Hepatic stellate cell (primary cell): ENCODE data around the gene PHF13.
A peak's percentile ranks its signal among the peaks of the same experiment; 100 is the strongest.

Experiments
- DNase-seq: peaks from one replicate; pipeline ENCODE4 v3.0.0; 2011; ENCODE audit warnings: low spot score

PHF13 gene

GRCh38 chr1:6613361-6614018, at the start of gene PHF13:
Gene PHF13, plus strand, starts transcription at chr1:6613731. Its CDS starts 336 bp downstream, at chr1:6614067.
- DNase-seq: peak; percentile 99

DNA sequence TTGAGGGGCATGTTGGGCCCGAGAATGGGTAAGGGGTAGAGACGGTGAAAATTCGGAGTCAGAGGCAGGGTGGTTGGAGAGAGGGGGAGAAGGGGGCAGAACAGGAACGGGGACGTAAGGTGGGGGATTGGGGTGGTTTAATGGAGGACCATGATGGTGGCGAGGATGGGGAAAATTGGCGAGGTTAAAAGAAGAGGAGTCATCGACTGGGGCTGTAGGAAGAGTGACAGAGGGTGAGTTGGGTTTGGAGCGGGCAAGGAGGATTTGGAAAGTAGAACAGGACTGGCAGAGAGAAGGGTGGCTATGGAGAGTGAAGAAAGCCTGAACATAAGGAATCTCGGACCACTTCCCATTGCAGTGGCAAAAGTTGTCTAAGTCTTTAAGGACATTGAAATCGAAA, 44.5 kb upstream of the PHF13 start:
- no peak for DNase-seq

- DNase-seq: no peak
Observed at GRCh38 chr1:6570100-6570499, 43.4 kb upstream of the PHF13 start.

DNA sequence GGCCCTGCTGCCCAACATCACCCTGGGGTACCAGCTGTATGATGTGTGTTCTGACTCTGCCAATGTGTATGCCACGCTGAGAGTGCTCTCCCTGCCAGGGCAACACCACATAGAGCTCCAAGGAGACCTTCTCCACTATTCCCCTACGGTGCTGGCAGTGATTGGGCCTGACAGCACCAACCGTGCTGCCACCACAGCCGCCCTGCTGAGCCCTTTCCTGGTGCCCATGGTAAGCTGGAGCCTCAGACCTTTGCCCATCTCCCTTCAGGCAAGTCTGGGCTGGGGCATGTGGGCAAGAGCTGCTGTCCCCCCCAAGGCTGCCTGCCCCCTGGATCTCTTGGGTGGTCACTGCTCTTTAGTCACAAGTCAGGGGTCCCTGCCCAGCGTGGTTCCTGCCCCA, 42.5 kb upstream of the PHF13 start:
- no peak for DNase-seq

GRCh38 chr1:6572653-6573383, 40.7 kb upstream of the PHF13 start:
- no peak for DNase-seq

DNA sequence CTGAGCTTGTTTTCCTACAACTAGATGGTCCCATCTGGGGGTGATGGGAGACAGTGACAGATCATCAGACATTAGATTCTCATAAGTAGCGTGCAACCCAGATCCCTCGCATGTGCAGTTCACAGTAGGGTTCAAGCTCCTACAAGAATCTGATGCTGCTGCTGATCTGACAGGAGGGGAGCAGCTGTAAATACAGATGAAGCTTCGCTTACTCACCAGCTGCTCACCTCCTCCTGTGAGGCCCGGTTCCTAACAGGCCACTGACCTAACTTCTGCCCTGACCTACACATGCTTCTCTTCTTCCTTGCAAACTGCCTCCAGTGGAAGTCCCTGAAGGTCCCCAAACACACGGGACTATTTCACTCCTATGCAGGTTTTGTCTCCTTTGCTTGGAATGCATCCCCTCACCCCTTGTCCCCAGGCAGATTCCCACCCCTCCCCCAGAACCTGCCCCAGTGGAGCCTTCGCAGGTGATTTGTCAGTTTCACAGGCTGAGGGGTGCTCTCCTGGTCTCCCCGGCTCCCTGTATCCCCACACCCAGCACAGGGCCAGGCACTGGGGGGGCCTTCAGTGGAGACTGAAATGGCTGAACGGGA, 39.4 kb upstream of the PHF13 start:
- no peak for DNase-seq

GRCh38 chr1:6574818-6575217, 38.7 kb upstream of the PHF13 start:
- no peak for DNase-seq

DNA sequence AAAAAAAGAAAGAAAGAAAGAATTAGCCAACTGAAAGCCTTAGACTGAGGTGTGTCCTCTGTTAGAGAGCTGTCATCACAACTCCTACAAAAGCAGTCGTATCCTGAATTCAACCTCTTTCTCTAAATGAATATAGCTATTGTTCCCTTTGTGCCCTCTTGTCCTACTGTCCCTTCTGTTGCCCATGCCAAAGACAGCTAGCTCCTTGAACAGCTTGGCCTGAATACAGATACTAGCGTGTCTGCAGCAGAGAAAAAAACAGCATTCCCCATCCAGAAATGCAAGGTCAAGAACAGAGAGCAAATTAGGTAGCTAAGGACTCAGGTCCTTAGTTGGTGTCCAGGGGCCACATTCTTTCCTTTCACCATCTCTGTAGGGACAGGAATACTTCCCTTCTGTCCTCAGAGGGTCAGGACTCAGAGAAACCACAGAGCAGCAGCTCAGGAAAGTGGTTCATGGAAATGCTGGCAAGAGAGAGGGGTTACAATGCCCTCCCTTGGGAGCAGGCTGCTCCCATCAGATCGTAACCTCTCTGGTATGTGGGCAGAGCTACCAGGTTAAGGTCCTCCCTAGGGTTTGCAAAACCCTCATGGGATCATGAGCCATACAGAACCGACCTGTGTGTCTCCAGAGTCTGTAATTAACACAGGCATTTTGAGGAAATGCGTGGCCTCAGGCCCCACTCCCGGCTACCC, 35.6 kb upstream of the PHF13 start:
- peak; percentile 59 for DNase-seq

GRCh38 chr1:6578624-6579373, 34.7 kb upstream of the PHF13 start:
- DNase-seq: no peak

GRCh38 chr1:6579374-6580118, 34.0 kb upstream of the PHF13 start, which contains the start of gene ZBTB48:
Gene ZBTB48, plus strand, starts transcription at chr1:6579994. Its CDS starts 616 bp downstream, at chr1:6580610.
- peak; percentile 100 for DNase-seq

DNA sequence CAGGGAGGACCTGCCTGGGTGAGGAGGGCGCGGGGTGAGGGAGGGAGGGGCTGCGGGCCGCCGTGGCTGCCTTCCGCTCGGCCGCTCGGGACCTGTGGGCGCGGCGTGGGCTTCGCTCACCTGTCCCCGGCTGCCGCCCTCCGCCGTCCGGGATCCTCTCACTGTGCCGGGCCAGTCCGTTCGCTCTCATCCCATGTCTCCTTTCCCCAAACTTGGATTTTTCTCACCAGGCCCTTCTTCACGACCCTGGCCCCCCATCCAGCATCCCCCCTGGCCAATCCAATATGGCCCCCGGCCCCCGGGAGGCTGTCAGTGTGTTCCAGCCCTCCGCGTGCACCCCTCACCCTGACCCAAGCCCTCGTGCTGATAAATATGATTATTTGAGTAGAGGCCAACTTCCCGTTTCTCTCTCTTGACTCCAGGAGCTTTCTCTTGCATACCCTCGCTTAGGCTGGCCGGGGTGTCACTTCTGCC, 33.4 kb upstream of the PHF13 start:
- DNase-seq: peak; percentile 30

DNA sequence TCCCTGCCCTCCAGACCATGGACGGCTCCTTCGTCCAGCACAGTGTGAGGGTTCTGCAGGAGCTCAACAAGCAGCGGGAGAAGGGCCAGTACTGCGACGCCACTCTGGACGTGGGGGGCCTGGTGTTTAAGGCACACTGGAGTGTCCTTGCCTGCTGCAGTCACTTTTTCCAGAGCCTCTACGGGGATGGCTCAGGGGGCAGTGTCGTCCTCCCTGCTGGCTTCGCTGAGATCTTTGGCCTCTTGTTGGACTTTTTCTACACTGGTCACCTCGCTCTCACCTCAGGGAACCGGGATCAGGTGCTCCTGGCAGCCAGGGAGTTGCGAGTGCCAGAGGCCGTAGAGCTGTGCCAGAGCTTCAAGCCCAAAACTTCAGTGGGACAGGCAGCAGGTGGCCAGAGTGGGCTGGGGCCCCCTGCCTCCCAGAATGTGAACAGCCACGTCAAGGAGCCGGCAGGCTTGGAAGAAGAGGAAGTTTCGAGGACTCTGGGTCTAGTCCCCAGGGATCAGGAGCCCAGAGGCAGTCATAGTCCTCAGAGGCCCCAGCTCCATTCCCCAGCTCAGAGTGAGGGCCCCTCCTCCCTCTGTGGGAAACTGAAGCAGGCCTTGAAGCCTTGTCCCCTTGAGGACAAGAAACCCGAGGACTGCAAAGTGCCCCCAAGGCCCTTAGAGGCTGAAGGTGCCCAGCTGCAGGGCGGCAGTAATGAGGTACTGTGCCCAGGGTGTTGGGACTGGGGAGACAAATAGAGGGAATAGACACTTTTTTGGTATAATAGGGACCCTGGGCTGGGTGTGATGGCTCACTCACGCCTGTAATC, 32.7 kb upstream of the PHF13 start:
- DNase-seq: peak; percentile 68

DNA sequence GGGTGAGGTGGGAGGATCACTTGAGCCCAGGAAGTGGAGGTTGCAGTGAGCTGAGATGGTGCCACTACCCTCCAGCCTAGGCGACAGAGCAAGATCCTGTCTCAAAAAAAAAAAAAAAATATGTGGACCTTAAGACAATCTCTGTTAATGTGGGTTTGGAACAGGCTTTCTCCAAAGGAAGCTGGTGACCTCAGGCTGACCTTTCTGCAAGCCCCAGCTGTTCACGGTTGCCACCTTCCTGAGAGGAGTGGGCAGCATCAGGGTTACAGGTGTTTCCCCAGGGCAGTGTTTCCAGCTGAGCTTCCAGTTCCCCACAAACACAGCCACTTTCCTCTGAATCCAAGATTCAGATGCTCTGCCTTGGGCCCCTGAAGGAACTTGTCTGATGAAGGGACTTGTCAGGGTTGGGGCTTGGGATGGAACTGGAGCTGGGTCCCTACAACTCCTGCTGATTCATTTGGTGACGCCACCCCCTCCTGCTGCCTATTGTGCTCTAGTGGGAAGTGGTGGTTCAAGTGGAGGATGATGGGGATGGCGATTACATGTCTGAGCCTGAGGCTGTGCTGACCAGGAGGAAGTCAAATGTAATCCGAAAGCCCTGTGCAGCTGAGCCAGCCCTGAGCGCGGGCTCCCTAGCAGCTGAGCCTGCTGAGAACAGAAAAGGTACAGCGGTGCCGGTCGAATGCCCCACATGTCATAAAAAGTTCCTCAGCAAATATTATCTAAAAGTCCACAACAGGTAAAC, 31.8 kb upstream of the PHF13 start:
- DNase-seq: no peak

- DNase-seq: no peak
Observed at GRCh38 chr1:6582370-6582769, 31.2 kb upstream of the PHF13 start.

GRCh38 chr1:6584126-6585080, 29.1 kb upstream of the PHF13 start:
- DNase-seq: peak; percentile 40

- DNase-seq: no peak
Observed at GRCh38 chr1:6585081-6585722, 28.3 kb upstream of the PHF13 start.

- DNase-seq: no peak
Observed at GRCh38 chr1:6585841-6586240, 27.7 kb upstream of the PHF13 start.

GRCh38 chr1:6586404-6586816, 27.1 kb upstream of the PHF13 start:
- no peak for DNase-seq
